GM12891 (cell line): ENCODE data around the gene REM2.

Experiments used
- DNase-seq: peaks from one replicate; pipeline ENCODE4 v3.0.0; 2011; ENCODE audit warnings: low spot score; ENCODE audit not compliant: insufficient read length
- FAIRE-seq: peaks from 2 replicates; lab custom pipeline; 2011; peaks lifted over from hg19 to GRCh38; lab: Jason Lieb, UNC
- PAX5 ChIP-seq: IDR thresholded peaks from 2 replicates; pipeline ENCODE4 v1.6.1; 2011; ENCODE audit warnings: low read length, moderate library complexity, mild to moderate bottlenecking; ENCODE audit not compliant: insufficient read depth, severe bottlenecking
- POLR2A ChIP-seq: IDR thresholded peaks from 2 replicates; pipeline ENCODE4 v1.6.1; 2011; ENCODE audit warnings: low read depth, low read length, control low read depth
- POLR2AphosphoS5 ChIP-seq: IDR thresholded peaks from 2 replicates; pipeline ENCODE4 v1.6.1; 2011; ENCODE audit warnings: low read depth, low read length, control low read depth
- POU2F2 ChIP-seq: IDR thresholded peaks from 2 replicates; pipeline ENCODE4 v1.6.1; 2011; ENCODE audit warnings: low read depth, mild to moderate bottlenecking, control low read depth, low read length, moderate library complexity
- SPI1 ChIP-seq: IDR thresholded peaks from 2 replicates; pipeline ENCODE4 v1.6.1; 2011; ENCODE audit warnings: low read depth, low read length, control low read depth
- TAF1 ChIP-seq: IDR thresholded peaks from 2 replicates; pipeline ENCODE4 v1.6.1; 2011; ENCODE audit warnings: low read depth, low read length, control low read depth

REM2 gene

GRCh38 chr14:22897357-22897756 is 14.3 kb downstream of the REM2 start:
- DNase-seq: no peak
- FAIRE-seq: no peak
- TF ChIP-seq SPI1: no peak
- no peak for TF ChIP-seq POU2F2
- TF ChIP-seq POLR2A: no peak
- TF ChIP-seq PAX5: no peak
- no peak for TF ChIP-seq TAF1
- no peak; the same call in 1 of the 2 replicates for TF ChIP-seq POLR2AphosphoS5

DNA sequence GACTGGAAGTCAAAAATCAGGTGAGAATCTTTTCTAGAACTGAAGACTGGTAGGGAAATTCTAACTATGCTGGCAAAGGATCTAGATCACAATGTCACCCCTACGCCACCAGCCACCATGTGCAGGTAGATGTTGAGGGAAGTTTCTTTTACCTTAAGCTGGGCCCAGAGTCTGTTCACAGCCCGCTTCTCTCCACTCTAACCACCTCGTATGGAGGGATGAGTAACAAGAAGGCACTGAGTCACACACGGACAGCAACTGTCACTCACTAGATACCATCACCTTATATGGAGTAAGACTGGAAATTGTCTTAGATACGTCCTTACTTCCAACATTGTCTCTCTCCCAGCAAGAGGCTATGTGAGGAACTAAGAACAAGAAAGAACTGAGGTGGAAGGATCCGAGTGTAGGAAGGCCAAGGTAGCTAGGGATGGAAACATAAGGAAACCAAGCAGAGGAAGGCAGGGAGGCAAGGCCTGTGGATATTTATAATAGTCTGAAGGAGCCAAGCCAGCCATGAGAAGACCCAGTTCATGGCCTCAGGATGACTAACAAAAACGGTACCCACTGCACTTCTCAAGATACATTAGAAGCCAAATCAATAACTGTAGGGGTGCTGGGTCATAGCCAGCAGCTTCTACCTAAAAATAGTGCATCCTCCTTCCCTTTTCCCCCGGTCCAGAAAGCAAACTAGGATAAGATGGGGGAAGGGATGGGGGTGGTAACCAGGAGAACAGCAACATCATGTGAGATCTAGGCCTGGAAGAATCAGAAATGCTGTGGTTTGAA is 15.5 kb downstream of the REM2 start:
- FAIRE-seq (no peak), DNase-seq (no peak)
- no peak for TF ChIP-seq SPI1
- TF ChIP-seq TAF1: no peak
- TF ChIP-seq POLR2A: peak; percentile 15; the same call in 1 of the 2 replicates
- no peak for TF ChIP-seq POU2F2
- TF ChIP-seq PAX5: no peak
- no peak for TF ChIP-seq POLR2AphosphoS5

DNA sequence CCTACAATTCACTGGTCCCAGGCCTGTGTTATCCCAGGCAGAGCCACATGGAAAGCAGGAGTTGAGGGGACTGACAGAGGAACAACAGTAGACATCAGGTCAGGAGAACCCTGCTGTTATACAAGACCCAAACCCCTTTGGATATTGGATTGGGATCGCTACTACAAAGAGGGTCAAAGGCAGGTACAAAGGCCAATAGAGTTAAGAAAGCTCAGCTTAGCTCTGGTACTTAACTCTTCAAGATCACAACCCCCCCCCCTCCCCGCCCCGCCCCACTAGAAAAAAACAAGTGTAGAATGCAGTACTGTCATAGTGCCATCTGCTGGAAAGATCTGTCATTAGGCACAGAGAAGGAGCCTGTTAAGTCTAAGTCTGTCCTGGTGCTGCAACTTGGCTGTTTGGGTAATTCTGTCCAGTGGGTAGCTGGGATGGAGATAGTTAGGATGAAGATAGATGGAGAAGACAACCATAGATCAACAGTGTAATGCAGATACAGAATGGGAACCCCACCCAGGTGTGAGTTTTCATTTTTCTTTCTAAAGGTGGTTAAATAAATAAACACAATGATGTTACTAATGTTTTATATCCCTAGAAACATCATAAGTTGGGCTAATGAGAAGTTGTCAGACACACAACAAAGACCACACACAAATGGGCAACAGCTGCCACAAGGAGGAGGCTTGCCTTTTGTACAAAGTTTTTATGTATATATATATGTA is 17.2 kb downstream of the REM2 start:
- TF ChIP-seq PAX5: no peak
- no peak for TF ChIP-seq TAF1
- no peak for TF ChIP-seq SPI1
- TF ChIP-seq POU2F2: no peak
- no peak for TF ChIP-seq POLR2AphosphoS5
- no peak for TF ChIP-seq POLR2A
- FAIRE-seq: peak; percentile 31
- DNase-seq: no peak

DNA sequence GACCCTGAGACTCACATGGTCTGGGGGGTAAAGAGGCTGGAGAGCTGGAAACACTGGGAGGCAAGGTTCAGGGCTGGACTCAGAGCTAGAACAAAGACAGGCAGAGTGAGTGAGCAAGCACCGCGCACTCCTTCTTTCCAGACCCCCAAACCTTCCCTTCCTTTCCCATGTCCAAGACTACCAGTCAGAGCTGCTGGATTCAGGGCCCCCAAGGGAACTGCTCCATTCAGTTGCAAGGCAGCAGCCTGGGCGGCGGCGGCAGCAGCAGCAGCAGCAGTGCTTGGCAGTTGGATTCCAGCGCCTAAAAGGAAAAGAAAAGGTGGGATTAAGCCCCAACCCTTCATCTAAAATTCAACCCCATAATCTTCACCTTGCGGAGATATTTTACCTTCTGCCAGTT is 18.8 kb downstream of the REM2 start:
- no peak for DNase-seq
- no peak for FAIRE-seq
- TF ChIP-seq SPI1 (no peak), PAX5 (no peak), POLR2A (no peak), TAF1 (no peak), POU2F2 (no peak), POLR2AphosphoS5 (no peak)

DNA sequence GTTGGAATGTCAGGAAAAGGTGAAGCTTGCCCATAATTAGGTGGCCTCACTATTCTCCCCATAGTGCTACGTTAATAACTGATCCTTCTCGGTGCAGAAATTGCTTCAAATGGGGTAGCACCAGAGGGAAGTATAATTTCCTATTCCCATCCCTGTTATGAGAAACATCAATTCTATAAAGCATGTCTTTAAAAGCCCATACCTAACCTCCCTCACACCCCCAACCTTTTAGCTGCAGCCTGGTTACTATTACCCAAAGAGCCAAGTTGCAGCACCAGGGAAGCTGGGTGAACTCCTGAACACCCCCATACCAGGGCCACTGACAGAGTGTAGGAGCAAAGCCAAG is 20.7 kb downstream of the REM2 start:
- DNase-seq (no peak), FAIRE-seq (no peak)
- TF ChIP-seq POLR2A (no peak), SPI1 (no peak), POU2F2 (no peak), PAX5 (no peak), TAF1 (no peak), POLR2AphosphoS5 (no peak)

DNA sequence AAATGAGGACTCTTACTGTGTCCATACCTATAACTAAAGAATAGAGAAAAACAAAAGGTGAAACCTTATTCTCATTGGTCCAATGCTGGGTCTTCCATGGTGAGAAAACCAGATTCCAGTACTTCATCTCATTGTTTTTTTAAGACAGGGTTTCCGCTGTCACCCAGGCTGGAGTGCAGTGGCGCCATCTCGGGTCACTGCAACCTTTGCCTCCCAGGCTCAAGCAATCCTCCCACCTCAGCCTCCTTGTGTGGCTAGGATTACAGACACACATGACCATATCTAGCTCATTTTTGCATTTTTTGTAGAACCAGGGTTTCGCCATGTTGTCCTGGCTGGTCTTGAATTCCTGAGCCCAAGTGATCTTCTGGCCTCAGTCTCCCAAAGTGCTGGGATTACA is 22.6 kb downstream of the REM2 start:
- no peak for DNase-seq
- TF ChIP-seq SPI1 (no peak), POLR2AphosphoS5 (no peak), POLR2A (no peak), POU2F2 (no peak), TAF1 (no peak), PAX5 (no peak)
- FAIRE-seq: no peak

DNA sequence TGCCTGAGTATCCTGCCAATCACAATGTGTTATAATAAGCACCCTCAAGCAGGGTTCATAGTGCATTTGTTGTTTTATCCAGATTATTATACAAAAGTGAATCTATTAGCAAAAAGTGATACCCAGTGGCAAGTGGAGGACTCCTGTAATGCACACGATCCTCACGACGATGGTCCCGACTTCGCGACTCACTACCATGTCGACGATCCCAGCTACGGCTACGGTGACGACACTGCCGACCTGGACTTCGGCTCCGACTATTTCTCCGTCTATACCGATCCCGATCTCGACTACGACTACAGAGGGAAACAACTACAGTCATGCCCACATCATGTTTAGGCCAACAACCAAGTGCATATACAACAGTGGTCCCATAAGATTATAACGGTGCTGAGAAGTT is 23.1 kb downstream of the REM2 start:
- TF ChIP-seq POU2F2: no peak
- TF ChIP-seq POLR2AphosphoS5: no peak
- no peak for TF ChIP-seq SPI1
- TF ChIP-seq POLR2A: no peak
- TF ChIP-seq PAX5: no peak
- TF ChIP-seq TAF1: no peak
- FAIRE-seq: no peak
- DNase-seq: no peak

DNA sequence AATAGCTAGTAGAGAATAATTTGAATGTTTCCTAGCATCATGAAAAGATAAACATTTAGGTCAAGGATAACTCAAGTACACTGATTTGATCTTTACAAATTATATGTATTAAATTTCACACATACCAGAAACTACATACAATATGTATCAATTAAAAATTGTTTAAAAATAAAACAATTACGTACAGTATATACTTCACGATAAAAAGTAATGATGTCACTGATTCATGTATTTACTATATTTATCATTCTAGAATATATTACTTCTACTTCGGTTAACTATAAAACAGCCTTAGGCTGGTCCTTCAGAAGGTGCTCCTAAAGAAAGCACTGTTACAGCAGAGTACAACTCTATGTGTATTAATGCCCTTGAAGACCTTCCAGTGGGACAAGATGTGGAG is 24.4 kb downstream of the REM2 start:
- no peak for FAIRE-seq
- no peak for DNase-seq
- TF ChIP-seq POU2F2: no peak
- no peak for TF ChIP-seq POLR2AphosphoS5
- no peak for TF ChIP-seq SPI1

DNA sequence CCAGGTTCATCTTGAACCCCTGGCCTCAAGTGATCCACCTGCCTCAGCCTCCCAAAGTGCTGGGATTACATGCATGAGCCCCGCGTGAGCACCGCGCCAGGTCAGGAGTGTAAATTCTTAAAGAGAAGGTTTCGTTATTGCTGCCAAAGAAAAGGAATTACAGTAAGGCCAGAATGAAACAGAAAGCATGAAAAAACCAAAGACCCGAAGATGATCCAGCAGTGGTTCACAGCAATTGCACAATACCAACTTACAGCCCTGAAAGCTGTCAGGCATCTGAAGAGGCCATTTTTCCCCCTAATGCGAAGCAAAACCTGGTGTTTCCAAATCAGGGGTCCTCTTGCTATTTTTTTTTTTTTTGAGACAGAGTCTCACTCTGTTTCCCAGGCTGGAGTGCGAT is 25.6 kb downstream of the REM2 start:
- FAIRE-seq: no peak
- DNase-seq: no peak
- TF ChIP-seq POU2F2 (no peak), SPI1 (no peak), PAX5 (no peak), POLR2A (no peak), TAF1 (no peak), POLR2AphosphoS5 (no peak)
